Measurements from ENCODE around the gene FOLR1. TPM values are rescaled to one million over a fixed set of nuclear protein-coding genes. Genes with fewer than 3 reads are reported as not detected.

FOLR1 gene
- total RNA-seq, 1 donor: 0.36 TPM

DNA sequence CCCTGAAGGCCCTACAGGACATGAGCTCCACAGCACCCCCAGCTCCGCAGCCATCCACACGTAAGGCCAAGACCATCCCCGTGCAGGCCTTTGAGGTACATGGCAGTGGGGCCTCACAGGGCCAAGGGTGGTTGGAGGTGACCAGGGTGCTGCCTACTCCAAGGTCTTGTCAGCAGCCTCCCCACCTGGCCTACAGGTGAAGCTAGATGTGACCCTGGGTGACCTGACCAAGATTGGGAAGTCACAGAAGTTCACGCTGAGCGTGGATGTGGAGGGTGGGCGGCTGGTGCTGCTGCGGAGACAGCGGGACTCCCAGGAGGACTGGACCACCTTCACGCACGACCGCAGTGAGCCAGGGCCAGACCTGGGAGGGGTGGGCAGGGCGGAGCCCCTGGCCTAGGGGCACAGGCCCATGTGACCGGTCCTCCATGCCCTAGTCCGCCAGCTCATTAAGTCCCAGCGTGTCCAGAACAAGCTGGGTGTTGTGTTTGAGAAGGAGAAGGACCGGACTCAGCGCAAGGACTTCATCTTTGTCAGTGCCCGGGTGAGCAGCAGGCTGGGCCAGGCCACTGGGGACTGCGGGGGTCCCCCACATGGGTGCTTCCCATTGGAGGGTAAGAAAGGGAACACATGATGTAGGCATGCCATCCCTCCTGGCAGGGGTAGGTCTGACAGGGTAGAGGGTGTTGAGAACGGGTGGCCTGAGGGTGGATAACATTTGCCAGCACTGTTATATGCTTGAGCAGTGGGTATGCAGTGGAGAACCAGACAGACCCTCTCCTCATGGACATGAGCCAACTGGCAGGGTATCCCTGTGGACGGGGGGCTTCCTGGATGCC, 38.2 kb downstream of the FOLR1 start:
- Histone ChIP-seq H3K79me2 (ENCODE audit: insufficient read depth, low read length) (peaks cover 43% of the 10 kb centered on the region), H3K4me1 (ENCODE audit: insufficient read depth, low read length) (peaks cover 13% of the 10 kb centered on the region), H3K4me3 (ENCODE audit: insufficient read depth, low read length) (no peak overlapping the region), H3K9me3 (ENCODE audit: low read depth, low read length) (no peaks in the 10 kb centered on the region), H4K20me1 (ENCODE audit: insufficient read depth, low read length) (peaks cover 82% of the 10 kb centered on the region), H2AFZ (ENCODE audit: low read length) (no peak overlapping the region), H3K4me2 (ENCODE audit: insufficient read depth, low read length) (no peak overlapping the region), H3K27ac (ENCODE audit: low read depth, low read length) (no peak overlapping the region), H3K27me3 (ENCODE audit: insufficient read depth, low read length) (no peaks in the 10 kb centered on the region), H3K36me3 (ENCODE audit: insufficient read depth, low read length) (peaks cover 79% of the 10 kb centered on the region)
- TF ChIP-seq CTCF (IDR thresholded peaks at IDR 0.05; ENCODE audit: extremely low read depth, low read depth, low read length): no peak
- peak; percentile 36 for DNase-seq (ENCODE audit: insufficient read length, low spot score, missing footprints)

- H2AFZ ChIP-seq (ENCODE audit: low read length): no peak overlapping the region
- peak; percentile 66 for DNase-seq (ENCODE audit: insufficient read length, low spot score, missing footprints)
- H3K27me3 ChIP-seq (ENCODE audit: insufficient read depth, low read length): no peaks in the 10 kb centered on the region
- no peak overlapping the region for H3K27ac ChIP-seq (ENCODE audit: low read depth, low read length)
- H3K36me3 ChIP-seq (ENCODE audit: insufficient read depth, low read length): peaks cover 86% of the 10 kb centered on the region
- H3K4me2 ChIP-seq (ENCODE audit: insufficient read depth, low read length): no peak overlapping the region
- no peak overlapping the region for H3K4me3 ChIP-seq (ENCODE audit: insufficient read depth, low read length)
- peaks cover 8% of the 10 kb centered on the region for H3K4me1 ChIP-seq (ENCODE audit: insufficient read depth, low read length)
- H3K79me2 ChIP-seq (ENCODE audit: insufficient read depth, low read length): peaks cover 36% of the 10 kb centered on the region
- no peak for TF ChIP-seq CTCF (IDR thresholded peaks at IDR 0.05; ENCODE audit: extremely low read depth, low read depth, low read length)
- no peaks in the 10 kb centered on the region for H3K9me3 ChIP-seq (ENCODE audit: low read depth, low read length)
- peaks cover 80% of the 10 kb centered on the region for H4K20me1 ChIP-seq (ENCODE audit: insufficient read depth, low read length)
These were observed 38.9 kb downstream of the FOLR1 start for GRCh38 chr11:72230764-72231365.

GRCh38 chr11:72231396-72232259, 39.7 kb downstream of the FOLR1 start:
- Histone ChIP-seq H4K20me1 (ENCODE audit: insufficient read depth, low read length) (peaks cover 79% of the 10 kb centered on the region), H3K36me3 (ENCODE audit: insufficient read depth, low read length) (peaks cover 90% of the 10 kb centered on the region)
- TF ChIP-seq CTCF (IDR thresholded peaks at IDR 0.05; ENCODE audit: extremely low read depth, low read depth, low read length): no peak

More at GRCh38 chr11:72231396-72232259, 39.7 kb downstream of the FOLR1 start:
- no peaks in the 10 kb centered on the region for H3K27me3 ChIP-seq (ENCODE audit: insufficient read depth, low read length)
- H3K9me3 ChIP-seq (ENCODE audit: low read depth, low read length): no peaks in the 10 kb centered on the region
- DNase-seq (ENCODE audit: insufficient read length, low spot score, missing footprints): peak; percentile 64
- H2AFZ ChIP-seq (ENCODE audit: low read length): no peak overlapping the region
- H3K4me2 ChIP-seq (ENCODE audit: insufficient read depth, low read length): no peak overlapping the region
- peaks cover 28% of the 10 kb centered on the region for H3K79me2 ChIP-seq (ENCODE audit: insufficient read depth, low read length)
- H3K4me3 ChIP-seq (ENCODE audit: insufficient read depth, low read length): no peak overlapping the region
- peaks cover 4% of the 10 kb centered on the region for H3K4me1 ChIP-seq (ENCODE audit: insufficient read depth, low read length)
- H3K27ac ChIP-seq (ENCODE audit: low read depth, low read length): no peak overlapping the region

Data from osteoblast (primary cell).